K562 (cell line): ENCODE results near the gene PACS2.

Source experiments
- ATF1 ChIP-seq, 2 experiments: fragments of 450-650 bp in 1 of 2; IDR thresholded peaks; 2 replicates each; pipeline ENCODE4 v1.6.1; 2016; ENCODE audit warnings: missing compliant biosample characterization in 1 of 2, missing genetic modification characterization in 1 of 2
- EGR1 ChIP-seq: fragments of 450-650 bp; conservative IDR thresholded peaks from 2 replicates; pipeline ENCODE4 v1.6.1; 2017; ENCODE audit warnings: mild to moderate bottlenecking
- EZH2 ChIP-seq: IDR thresholded peaks from 2 replicates; pipeline ENCODE4 v1.6.1; 2012; ENCODE audit warnings: low read depth, mild to moderate bottlenecking, inconsistent platforms, low read length, borderline replicate concordance
- SRSF9 ChIP-seq: fragments of 200-400 bp; formaldehyde crosslinking; IDR thresholded peaks from 2 replicates; pipeline ENCODE4 v1.6.1; 2017; ENCODE audit warnings: low read depth, low read length, borderline replicate concordance
- TCF7L2 ChIP-seq: fragments of 150-350 bp; IDR thresholded peaks from 2 replicates; pipeline ENCODE4 v1.6.1; 2016; ENCODE audit warnings: low read depth, mild to moderate bottlenecking, low read length, moderate library complexity
- TF ChIP-seq, protein P1 (sequence below): sonication (generic); formaldehyde crosslinking; IDR thresholded peaks from 2 replicates; pipeline ENCODE4 v1.8.0; 2022; ENCODE audit warnings: mild to moderate bottlenecking, low read depth, missing genetic modification reagents
- TF ChIP-seq, protein P2 (sequence below), 2 experiments: fragments of 450-650 bp; formaldehyde crosslinking in 1 of 2; IDR thresholded peaks; 2 replicates each; pipeline versions ENCODE4 v1.4.0 to v1.6.1; 2014 to 2020; ENCODE audit warnings: mild to moderate bottlenecking in 2 of 2, borderline replicate concordance in 1 of 2, low read depth in 1 of 2
- TF ChIP-seq, protein P3 (sequence below): sonication (generic); formaldehyde crosslinking; IDR thresholded peaks from 2 replicates; pipeline ENCODE4 v1.8.1; 2023; ENCODE audit warnings: mild to moderate bottlenecking, missing genetic modification reagents

DNA sequence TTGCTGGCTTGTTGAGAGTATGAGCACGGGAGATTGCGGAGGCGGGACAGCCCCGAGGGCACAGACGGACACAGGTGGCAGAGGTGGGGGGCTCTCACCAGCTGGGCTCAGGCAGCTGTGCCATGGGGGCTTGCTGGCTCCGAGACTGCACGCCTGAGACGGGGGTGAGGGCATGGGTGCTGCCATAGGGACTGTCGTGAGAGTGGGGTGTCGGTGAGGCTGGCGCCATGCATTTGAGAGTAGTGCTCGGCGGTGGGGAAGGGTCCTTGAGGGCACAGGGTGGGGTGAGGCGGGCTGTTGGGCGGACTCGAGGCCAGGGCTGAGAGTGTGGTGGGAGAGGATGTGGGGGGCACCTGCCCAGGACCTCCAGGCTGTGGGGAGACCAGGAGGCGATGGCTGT is 43.1 kb downstream of the PACS2 start:
- TF ChIP-seq ATF1 (CRISPR knock-in tag; IDR thresholded peaks at IDR 0.05) (no peak), ATF1 (tag; IDR thresholded peaks at IDR 0.05) (no peak), TCF7L2 (no peak), SRSF9 (no peak), EZH2 (no peak), EGR1 (no peak)
- TF ChIP-seq, protein P1, sequence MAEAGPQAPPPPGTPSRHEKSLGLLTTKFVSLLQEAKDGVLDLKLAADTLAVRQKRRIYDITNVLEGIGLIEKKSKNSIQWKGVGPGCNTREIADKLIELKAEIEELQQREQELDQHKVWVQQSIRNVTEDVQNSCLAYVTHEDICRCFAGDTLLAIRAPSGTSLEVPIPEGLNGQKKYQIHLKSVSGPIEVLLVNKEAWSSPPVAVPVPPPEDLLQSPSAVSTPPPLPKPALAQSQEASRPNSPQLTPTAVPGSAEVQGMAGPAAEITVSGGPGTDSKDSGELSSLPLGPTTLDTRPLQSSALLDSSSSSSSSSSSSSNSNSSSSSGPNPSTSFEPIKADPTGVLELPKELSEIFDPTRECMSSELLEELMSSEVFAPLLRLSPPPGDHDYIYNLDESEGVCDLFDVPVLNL = no peak
- TF ChIP-seq, protein P2, sequence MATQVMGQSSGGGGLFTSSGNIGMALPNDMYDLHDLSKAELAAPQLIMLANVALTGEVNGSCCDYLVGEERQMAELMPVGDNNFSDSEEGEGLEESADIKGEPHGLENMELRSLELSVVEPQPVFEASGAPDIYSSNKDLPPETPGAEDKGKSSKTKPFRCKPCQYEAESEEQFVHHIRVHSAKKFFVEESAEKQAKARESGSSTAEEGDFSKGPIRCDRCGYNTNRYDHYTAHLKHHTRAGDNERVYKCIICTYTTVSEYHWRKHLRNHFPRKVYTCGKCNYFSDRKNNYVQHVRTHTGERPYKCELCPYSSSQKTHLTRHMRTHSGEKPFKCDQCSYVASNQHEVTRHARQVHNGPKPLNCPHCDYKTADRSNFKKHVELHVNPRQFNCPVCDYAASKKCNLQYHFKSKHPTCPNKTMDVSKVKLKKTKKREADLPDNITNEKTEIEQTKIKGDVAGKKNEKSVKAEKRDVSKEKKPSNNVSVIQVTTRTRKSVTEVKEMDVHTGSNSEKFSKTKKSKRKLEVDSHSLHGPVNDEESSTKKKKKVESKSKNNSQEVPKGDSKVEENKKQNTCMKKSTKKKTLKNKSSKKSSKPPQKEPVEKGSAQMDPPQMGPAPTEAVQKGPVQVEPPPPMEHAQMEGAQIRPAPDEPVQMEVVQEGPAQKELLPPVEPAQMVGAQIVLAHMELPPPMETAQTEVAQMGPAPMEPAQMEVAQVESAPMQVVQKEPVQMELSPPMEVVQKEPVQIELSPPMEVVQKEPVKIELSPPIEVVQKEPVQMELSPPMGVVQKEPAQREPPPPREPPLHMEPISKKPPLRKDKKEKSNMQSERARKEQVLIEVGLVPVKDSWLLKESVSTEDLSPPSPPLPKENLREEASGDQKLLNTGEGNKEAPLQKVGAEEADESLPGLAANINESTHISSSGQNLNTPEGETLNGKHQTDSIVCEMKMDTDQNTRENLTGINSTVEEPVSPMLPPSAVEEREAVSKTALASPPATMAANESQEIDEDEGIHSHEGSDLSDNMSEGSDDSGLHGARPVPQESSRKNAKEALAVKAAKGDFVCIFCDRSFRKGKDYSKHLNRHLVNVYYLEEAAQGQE (IDR thresholded peaks at IDR 0.05; ENCODE audit: borderline replicate concordance) = no peak
- TF ChIP-seq, protein P2 (CRISPR knock-in tag; IDR thresholded peaks at IDR 0.05; ENCODE audit: low read depth) = no peak
- TF ChIP-seq, protein P3, sequence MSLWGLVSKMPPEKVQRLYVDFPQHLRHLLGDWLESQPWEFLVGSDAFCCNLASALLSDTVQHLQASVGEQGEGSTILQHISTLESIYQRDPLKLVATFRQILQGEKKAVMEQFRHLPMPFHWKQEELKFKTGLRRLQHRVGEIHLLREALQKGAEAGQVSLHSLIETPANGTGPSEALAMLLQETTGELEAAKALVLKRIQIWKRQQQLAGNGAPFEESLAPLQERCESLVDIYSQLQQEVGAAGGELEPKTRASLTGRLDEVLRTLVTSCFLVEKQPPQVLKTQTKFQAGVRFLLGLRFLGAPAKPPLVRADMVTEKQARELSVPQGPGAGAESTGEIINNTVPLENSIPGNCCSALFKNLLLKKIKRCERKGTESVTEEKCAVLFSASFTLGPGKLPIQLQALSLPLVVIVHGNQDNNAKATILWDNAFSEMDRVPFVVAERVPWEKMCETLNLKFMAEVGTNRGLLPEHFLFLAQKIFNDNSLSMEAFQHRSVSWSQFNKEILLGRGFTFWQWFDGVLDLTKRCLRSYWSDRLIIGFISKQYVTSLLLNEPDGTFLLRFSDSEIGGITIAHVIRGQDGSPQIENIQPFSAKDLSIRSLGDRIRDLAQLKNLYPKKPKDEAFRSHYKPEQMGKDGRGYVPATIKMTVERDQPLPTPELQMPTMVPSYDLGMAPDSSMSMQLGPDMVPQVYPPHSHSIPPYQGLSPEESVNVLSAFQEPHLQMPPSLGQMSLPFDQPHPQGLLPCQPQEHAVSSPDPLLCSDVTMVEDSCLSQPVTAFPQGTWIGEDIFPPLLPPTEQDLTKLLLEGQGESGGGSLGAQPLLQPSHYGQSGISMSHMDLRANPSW (CRISPR knock-in tag) = no peak
